ENCODE results near the gene NFAM1. TPM values are rescaled to one million over a fixed set of nuclear protein-coding genes. Genes with fewer than 3 reads are reported as not detected.

The NFAM1 gene
- total and polyA plus RNA-seq, 2 of the 13 experiments (the other 11 are each of a cell fraction or from before 2014, with no cell fraction given) = 0.03 TPM; not detected in 1

- TF ChIP-seq TRIM22 (IDR thresholded peaks at IDR 0.05) = no peak
- no peak for TF ChIP-seq ZNF329 (CRISPR knock-in tag; IDR thresholded peaks at IDR 0.05; ENCODE audit: low read depth)
- TF ChIP-seq MAFK (conservative IDR thresholded peaks at IDR 0.05 in 1 of 2, IDR thresholded peaks at IDR 0.05 in 1 of 2; ENCODE audit: low read length in 2 of 2) = peak; percentile 15 to 58; a peak in 2 of 4 replicates
- TF ChIP-seq KAT2B (IDR thresholded peaks at IDR 0.05; ENCODE audit: borderline replicate concordance, low read depth, low read length) = no peak
- no peak for TF ChIP-seq ZNF136 (CRISPR knock-in tag; IDR thresholded peaks at IDR 0.05; ENCODE audit: low read depth)
- no peak for TF ChIP-seq ZNF614 (CRISPR knock-in tag; IDR thresholded peaks at IDR 0.05; ENCODE audit: borderline replicate concordance)
- TF ChIP-seq CENPT (CRISPR knock-in tag; IDR thresholded peaks at IDR 0.05; ENCODE audit: low read depth) = no peak
- TF ChIP-seq SPEN (CRISPR knock-in tag; IDR thresholded peaks at IDR 0.05; ENCODE audit: low read depth) = no peak
- peak; percentile 52; the same call in 1 of the 2 replicates for TF ChIP-seq MAFF (IDR thresholded peaks at IDR 0.05; ENCODE audit: low read depth, low read length)
- no peak for TF ChIP-seq TEAD2 (CRISPR knock-in tag; IDR thresholded peaks at IDR 0.05)
- no peaks in the 10 kb centered on the region for H3K36me3 ChIP-seq (replicated peaks in 1 of 2; ENCODE audit: control insufficient read depth in 1 of 2, insufficient read depth in 2 of 2, low read length in 2 of 2)
- WGBS (ENCODE audit: low lambda C conversion rate) = 11% methylated on average over 4 of the region's 6 CpGs
- no peak overlapping the region for H3K27ac ChIP-seq (ENCODE audit: extremely low read length, insufficient read depth, low read length)
- no peaks in the 10 kb centered on the region for H4K20me1 ChIP-seq (ENCODE audit: insufficient read depth, low read length)
- intact Hi-C loops (cut with micrococcal nuclease; ENCODE audit: unreplicated experiment) (no loop called here), in situ Hi-C loops (cut with HindIII; ENCODE audit: extremely low pct_ligation_motif_present, low pct_unique_long_range_greater_than_20kb) (no loop called here)
- H3K27me3 ChIP-seq (ENCODE audit: control insufficient read depth in 1 of 2, insufficient read depth in 2 of 2, low read length in 2 of 2) = peaks cover 3 to 23% of the 10 kb centered on the region in 2 experiments; a peak in 4 of 5 replicates
- DNase-seq (ENCODE audit: low spot score) = no peak
- H3K4me3 ChIP-seq (replicated peaks in 1 of 3; ENCODE audit: insufficient read depth in 1 of 3, low read depth in 2 of 3, low read length in 3 of 3) = no peak overlapping the region
- no TSS peak for BruUV-seq (replicated peaks)
- H3K4me1 ChIP-seq (ENCODE audit: insufficient read depth, low read length) = no peaks in the 10 kb centered on the region
- no peaks in the 10 kb centered on the region for H3K9me3 ChIP-seq (ENCODE audit: low read length)
- no peak overlapping the region for H2AFZ ChIP-seq (ENCODE audit: low read length)
- ATAC-seq = no peak
- H3K79me2 ChIP-seq (ENCODE audit: insufficient read depth, low read length) = no peaks in the 10 kb centered on the region
- POLR2A ChIA-PET = no interaction called here
- no peak overlapping the region for H3K9ac ChIP-seq (ENCODE audit: insufficient read depth, low read depth, low read length)
- FAIRE-seq = no peak
- no peak overlapping the region for H3K4me2 ChIP-seq (ENCODE audit: low read depth, low read length)
- CTCF ChIA-PET (ENCODE audit: low intra/inter-chr PET ratio, low total read pairs) = no interaction called here
These were observed 18.7 kb upstream of the NFAM1 start for GRCh38 chr22:42450862-42451261.
